Activated CD8-positive, alpha-beta T cell treated with anti-CD3 and anti-CD28 coated beads for 36 hours (primary cell): Measurements from ENCODE around the gene NOD1. TPM values are rescaled to one million over a fixed set of nuclear protein-coding genes. Genes with fewer than 3 reads are reported as not detected.

ENCODE experiments used
- ATAC-seq: fragments of 200-7000 bp; cut with Tn5 transposase; one replicate; pipeline ENCODE4 v1.10.0; 2021; ENCODE audit warnings: mild to moderate bottlenecking, moderate library complexity
- CTCF ChIA-PET: fragments of 350-600 bp; sonication (Branson Sonifier 250); formaldehyde crosslinking; loops from one replicate; lab custom pipeline; 2021; ENCODE audit warnings: antibody characterized with exemption; lab: Charles Lee
- POLR2A ChIA-PET: fragments of 350-600 bp; sonication (Branson Sonifier 250); formaldehyde crosslinking; loops from one replicate; lab custom pipeline; 2021; ENCODE audit warnings: antibody characterized with exemption; lab: Charles Lee
- DNase-seq: peaks from one replicate; pipeline ENCODE4 v3.0.0-alpha.2; 2020
- H3K27ac Mint-ChIP-seq: one replicate; pipeline ENCODE4 v1.8.0; 2021; ENCODE audit warnings: mild to moderate bottlenecking, mixed read lengths
- H3K27me3 Mint-ChIP-seq: one replicate; pipeline ENCODE4 v1.8.0; 2021; ENCODE audit warnings: mixed read lengths
- H3K36me3 Mint-ChIP-seq: one replicate; pipeline ENCODE4 v1.8.0; 2021; ENCODE audit warnings: low read depth, mixed read lengths
- H3K4me1 Mint-ChIP-seq: one replicate; pipeline ENCODE4 v1.8.0; 2021; ENCODE audit warnings: low read depth, mixed read lengths
- H3K4me3 Mint-ChIP-seq: one replicate; pipeline ENCODE4 v1.8.0; 2021; ENCODE audit warnings: mild to moderate bottlenecking, moderate library complexity, mixed read lengths
- H3K9me3 Mint-ChIP-seq: one replicate; pipeline ENCODE4 v1.8.0; 2021; ENCODE audit warnings: mixed read lengths
- intact Hi-C: fragments of 100-400 bp; cut with micrococcal nuclease; formaldehyde crosslinking; loops from one replicate; pipeline ENCODE4 v1.10.0; 2022
- total RNA-seq, 2 experiments: library from RNA; stranded (reverse); gene quantifications; one replicate each; pipeline ENCODE4 v1.2.3, GENCODE V29; 2021
- TF ChIP-seq, protein P1 (sequence below): fragments of 200-600 bp; IDR thresholded peaks from one replicate; pipeline ENCODE4 v1.8.0; 2022; ENCODE audit warnings: antibody characterized with exemption, mild to moderate bottlenecking

NOD1 gene
- total RNA-seq, 2 experiments from 2014 or later: 11.5 to 12.5 TPM

DNA sequence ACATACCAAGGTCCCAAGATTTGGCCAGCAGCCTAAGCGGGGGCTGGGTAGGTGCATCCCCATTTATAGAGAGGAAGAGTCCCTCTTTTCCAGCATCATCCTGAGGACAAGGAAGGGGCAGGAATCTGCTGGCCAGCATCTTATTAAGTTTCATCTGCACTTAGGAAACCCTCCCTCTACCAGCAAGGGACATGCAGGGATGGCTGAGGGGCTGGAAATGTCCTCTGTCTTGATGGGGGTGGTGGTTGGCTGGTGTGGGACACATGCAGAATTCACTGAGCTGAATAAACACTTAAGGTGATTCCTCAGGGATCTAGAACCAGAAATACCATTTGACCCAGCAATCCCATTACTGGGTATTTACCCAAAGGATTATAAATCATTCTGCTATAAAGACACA lies 42.1 kb downstream of the NOD1 start:
- H3K27ac Mint-ChIP-seq: no peak overlapping the region
- ATAC-seq (no peak), DNase-seq (no peak)
- H3K36me3 Mint-ChIP-seq: peaks cover 28% of the 10 kb centered on the region
- CTCF ChIA-PET: no interaction called here
- intact Hi-C loops: no loop called here
- TF ChIP-seq, protein P1, sequence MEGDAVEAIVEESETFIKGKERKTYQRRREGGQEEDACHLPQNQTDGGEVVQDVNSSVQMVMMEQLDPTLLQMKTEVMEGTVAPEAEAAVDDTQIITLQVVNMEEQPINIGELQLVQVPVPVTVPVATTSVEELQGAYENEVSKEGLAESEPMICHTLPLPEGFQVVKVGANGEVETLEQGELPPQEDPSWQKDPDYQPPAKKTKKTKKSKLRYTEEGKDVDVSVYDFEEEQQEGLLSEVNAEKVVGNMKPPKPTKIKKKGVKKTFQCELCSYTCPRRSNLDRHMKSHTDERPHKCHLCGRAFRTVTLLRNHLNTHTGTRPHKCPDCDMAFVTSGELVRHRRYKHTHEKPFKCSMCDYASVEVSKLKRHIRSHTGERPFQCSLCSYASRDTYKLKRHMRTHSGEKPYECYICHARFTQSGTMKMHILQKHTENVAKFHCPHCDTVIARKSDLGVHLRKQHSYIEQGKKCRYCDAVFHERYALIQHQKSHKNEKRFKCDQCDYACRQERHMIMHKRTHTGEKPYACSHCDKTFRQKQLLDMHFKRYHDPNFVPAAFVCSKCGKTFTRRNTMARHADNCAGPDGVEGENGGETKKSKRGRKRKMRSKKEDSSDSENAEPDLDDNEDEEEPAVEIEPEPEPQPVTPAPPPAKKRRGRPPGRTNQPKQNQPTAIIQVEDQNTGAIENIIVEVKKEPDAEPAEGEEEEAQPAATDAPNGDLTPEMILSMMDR: no peak
- H3K4me3 Mint-ChIP-seq: no peak overlapping the region
- H3K27me3 Mint-ChIP-seq: no peaks in the 10 kb centered on the region
- H3K9me3 Mint-ChIP-seq: no peaks in the 10 kb centered on the region
- POLR2A ChIA-PET: no interaction called here
- peaks cover 3% of the 10 kb centered on the region for H3K4me1 Mint-ChIP-seq

DNA sequence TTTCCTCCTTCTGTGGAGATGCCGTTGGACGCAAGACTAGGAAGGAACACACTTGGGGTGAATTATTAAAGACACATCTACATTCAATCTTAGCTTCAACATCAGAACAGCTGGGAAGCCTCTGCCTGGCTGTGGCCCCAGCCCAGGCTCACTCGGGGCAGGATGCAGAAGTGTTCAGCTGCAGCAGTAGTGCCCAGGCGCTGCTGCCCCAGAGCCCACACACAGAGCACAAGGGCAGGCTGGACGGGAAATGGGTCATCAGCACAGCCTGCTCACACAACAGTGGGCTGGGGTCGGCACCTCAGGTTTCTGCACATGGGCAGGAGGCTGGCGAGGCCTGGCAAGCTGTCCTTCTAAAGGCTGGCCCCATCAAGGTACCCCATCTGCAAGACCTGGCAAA lies 42.5 kb downstream of the NOD1 start:
- H3K9me3 Mint-ChIP-seq: no peaks in the 10 kb centered on the region
- POLR2A ChIA-PET: no interaction called here
- H3K4me1 Mint-ChIP-seq: peaks cover 3% of the 10 kb centered on the region
- H3K27ac Mint-ChIP-seq: no peak overlapping the region
- TF ChIP-seq, protein P1: no peak
- no peak overlapping the region for H3K4me3 Mint-ChIP-seq
- H3K36me3 Mint-ChIP-seq: peaks cover 28% of the 10 kb centered on the region
- no peak for ATAC-seq
- H3K27me3 Mint-ChIP-seq: no peaks in the 10 kb centered on the region
- no peak for DNase-seq
- intact Hi-C loops: no loop called here
- CTCF ChIA-PET: no interaction called here

DNA sequence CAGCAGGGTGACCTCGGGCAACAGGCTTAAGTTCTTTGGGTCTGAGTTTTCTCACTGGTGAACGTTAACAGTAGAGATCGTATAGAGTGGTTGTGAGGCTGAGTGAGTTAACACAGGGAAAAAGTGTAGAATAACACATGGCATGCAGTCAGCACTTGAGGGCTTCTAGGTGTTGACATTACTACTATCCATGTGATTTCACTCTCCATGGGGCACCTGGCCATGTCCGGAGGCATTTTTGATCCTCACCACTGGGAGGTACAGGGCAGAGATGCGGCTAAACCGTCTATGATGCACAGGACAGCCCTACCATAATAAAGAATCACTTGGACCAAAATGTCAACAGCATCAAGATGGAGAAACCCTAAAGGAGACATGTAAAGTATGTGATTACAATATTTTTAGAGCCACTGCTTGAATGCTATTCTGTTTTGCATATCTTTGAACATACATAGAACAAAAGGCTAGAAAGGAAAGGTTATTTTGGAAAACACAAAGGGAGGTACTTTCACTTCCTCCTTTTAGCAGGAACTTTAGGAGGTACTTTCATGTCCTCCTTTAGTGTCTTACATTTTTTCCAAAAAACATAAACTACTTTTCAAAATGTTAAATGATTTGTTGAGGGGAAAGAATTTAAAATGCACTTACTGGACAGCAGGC lies 44.3 kb downstream of the NOD1 start:
- no peak for ATAC-seq

DNA sequence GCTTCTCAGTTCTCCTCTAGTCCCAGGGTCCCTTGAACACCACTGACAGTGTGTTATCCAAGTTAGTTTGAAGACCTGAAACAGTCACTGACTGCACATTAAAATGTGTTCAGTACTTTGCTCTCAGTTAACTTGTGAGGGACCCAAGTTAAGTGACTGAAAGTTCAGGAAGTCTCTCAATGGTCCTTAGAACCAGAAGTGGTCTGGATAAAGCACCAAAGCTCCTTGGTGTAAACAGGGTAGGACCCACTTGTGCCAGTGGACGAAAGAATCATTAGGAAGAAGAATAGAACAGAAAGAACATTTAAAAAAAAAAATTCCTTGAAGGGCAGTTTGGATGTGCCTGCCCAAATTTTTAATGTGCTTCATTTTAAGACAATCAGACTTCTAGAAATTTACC lies 45.1 kb downstream of the NOD1 start:
- Mint-ChIP-seq H3K27ac (no peak overlapping the region), H3K4me1 (peaks cover 3% of the 10 kb centered on the region), H3K27me3 (no peaks in the 10 kb centered on the region), H3K4me3 (no peak overlapping the region), H3K9me3 (no peaks in the 10 kb centered on the region), H3K36me3 (peaks cover 26% of the 10 kb centered on the region)
- TF ChIP-seq, protein P1: no peak
- CTCF ChIA-PET: no interaction called here
- POLR2A ChIA-PET: no interaction called here
- intact Hi-C loops: no loop called here
- ATAC-seq (no peak), DNase-seq (no peak)

More for the DNA sequence above, 44.3 kb downstream of the NOD1 start:
- CTCF ChIA-PET: no interaction called here
- H3K27me3 Mint-ChIP-seq: no peaks in the 10 kb centered on the region
- TF ChIP-seq, protein P1: no peak
- H3K9me3 Mint-ChIP-seq: no peaks in the 10 kb centered on the region
- DNase-seq: no peak
- intact Hi-C loops: no loop called here
- H3K36me3 Mint-ChIP-seq: peaks cover 29% of the 10 kb centered on the region
- POLR2A ChIA-PET: no interaction called here
- no peak overlapping the region for H3K4me3 Mint-ChIP-seq
- H3K4me1 Mint-ChIP-seq: peaks cover 3% of the 10 kb centered on the region
- H3K27ac Mint-ChIP-seq: no peak overlapping the region

DNA sequence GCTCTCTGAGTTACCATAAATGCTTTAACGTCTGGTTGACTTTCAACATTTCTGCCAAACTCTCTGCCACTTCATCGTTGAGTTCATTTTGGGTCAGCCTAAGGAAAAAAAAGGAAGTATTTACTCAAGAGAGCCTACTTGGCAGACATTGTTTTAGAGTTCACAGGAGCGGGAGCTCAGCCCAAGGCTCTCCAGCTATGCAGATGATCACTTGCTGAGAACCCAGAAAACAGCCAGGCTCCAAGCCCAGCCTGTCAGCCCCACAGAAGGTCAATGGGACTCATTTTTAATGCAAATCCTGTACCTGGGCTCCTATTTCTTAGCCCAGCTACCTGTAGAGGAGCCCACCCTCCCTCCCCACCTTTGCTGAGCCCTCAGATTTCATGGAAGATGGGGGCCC lies 45.5 kb downstream of the NOD1 start:
- ChIA-PET CTCF (no interaction called here), POLR2A (no interaction called here)
- peaks cover 3% of the 10 kb centered on the region for H3K4me1 Mint-ChIP-seq
- H3K36me3 Mint-ChIP-seq: peaks cover 26% of the 10 kb centered on the region
- ATAC-seq (no peak), DNase-seq (no peak)
- TF ChIP-seq, protein P1: no peak
- intact Hi-C loops: no loop called here
- H3K9me3 Mint-ChIP-seq: no peaks in the 10 kb centered on the region
- no peak overlapping the region for H3K4me3 Mint-ChIP-seq
- H3K27ac Mint-ChIP-seq: no peak overlapping the region
- no peaks in the 10 kb centered on the region for H3K27me3 Mint-ChIP-seq
